GM19238 (cell line): Measurements from ENCODE around the gene CCDC154.

Source experiments
- DNase-seq: peaks from one replicate; pipeline ENCODE4 v3.0.0; 2011; ENCODE audit warnings: low spot score; ENCODE audit not compliant: insufficient read length

Gene CCDC154

GRCh38 chr16:1393613-1394176 lies 50.7 kb downstream of the CCDC154 start:
- DNase-seq, result no peak

DNA sequence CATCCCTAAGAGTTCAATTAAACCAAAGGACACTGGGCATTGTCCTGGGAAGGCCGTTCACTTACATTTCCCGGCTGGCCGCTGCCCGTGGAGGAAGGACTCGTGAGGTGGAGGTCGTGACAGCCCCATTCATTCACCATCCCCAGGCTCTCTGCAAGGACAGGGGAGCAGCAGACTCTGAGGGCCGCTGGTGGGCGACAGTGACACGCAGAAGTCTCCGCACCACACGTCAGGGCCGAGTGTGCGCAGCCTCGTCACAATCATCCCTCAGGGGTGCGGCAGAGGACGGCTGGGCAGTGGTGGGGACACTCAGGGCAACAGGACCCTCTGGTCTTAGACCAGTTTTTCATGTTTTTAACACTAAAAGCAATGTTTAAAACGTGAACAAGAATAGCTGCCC lies 51.5 kb downstream of the CCDC154 start:
- no peak for DNase-seq

DNA sequence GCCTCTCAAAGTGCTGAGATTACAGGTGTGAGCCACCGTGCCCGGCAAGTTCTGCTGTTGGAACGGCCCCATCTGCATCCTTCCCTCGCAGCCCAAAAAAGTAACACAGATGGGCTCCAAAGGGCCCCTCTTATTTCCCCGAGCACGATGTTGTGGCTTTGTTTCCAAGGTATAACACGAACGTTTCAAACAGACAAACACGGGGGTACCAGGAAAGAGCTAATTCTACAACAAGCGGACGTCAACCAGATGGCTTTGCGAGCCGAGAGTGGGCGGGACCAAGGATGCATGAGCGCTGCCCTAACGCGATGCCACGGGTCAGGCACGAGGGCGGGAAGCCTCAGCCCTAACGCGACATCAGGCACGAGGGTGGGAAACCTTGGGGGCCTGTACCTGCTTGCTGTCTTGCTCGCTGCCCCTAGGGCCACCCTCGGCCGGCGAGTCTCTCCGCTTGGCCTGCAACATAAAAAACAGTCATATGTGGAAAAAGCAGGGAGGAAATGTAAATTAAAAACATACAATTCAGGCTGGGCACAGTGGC lies 54.0 kb downstream of the CCDC154 start:
- DNase-seq, result no peak

DNA sequence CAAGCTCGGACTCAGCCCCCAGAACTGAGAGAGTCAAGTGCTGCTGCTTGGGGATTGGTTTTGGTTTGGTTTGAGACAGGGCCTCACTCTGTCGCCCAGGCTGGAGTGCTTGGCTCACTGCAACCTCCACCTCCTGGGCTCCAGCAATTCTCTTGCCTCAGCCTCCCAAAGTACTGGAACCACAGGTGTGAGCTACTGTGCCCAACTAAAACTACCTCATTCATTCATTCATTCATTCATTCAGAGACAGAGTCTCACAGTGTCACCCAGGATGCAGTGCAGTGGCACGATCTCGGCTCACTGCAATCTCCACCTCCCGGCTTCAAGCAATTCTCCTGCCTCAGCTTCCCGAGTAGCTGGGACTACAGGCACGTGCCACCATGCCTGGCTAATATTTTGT lies 54.6 kb downstream of the CCDC154 start:
- DNase-seq, result no peak

- DNase-seq, result no peak
Observed at GRCh38 chr16:1387331-1387730, 57.0 kb downstream of the CCDC154 start.

DNA sequence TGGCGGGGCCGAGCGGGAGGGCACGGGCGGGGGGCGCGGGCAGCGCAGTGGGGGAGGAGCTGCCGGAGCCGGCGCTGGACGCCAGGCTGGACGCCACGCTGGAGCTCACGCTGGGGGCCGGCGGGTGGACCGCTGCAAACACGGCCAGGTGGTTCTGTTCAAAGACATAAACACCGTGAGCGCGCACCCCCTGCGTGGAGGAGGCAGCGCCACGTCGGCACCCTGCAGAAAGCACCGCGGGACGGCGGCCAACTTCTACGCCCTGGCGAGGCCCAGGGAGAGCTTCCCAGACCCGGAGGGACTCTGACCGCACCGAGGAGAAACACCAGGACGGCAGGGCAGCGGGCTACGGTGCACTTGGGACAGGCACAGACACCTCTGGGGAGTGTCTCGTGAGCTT lies 59.1 kb downstream of the CCDC154 start:
- no peak for DNase-seq
